PC-9 (cell line): ENCODE results near the gene STAG1.

Source experiments
- CTCF ChIP-seq: fragments of 200-600 bp; sonication (generic); conservative IDR thresholded peaks from 2 replicates; pipeline ENCODE4 v1.6.1; 2017; ENCODE audit warnings: mixed run types, antibody characterized with exemption, mild to moderate bottlenecking, moderate library complexity
- EZH2 ChIP-seq: fragments of 200-600 bp; sonication (generic); IDR thresholded peaks from 2 replicates; pipeline ENCODE4 v1.8.0; 2017; ENCODE audit warnings: antibody characterized with exemption, low read depth

GRCh38 chr3:136305879-136306278 lies 446.3 kb downstream of the STAG1 start:
- TF ChIP-seq CTCF (peak; percentile 75), EZH2 (no peak)
